B cell (primary cell): ENCODE measurements around the gene C9orf78.

Source experiments
- EZH2 ChIP-seq: IDR thresholded peaks from 2 replicates; pipeline ENCODE4 v1.6.1; 2012; ENCODE audit warnings: borderline replicate concordance, low read depth, mild to moderate bottlenecking, moderate library complexity, low read length; ENCODE audit not compliant: insufficient read depth, poor library complexity, severe bottlenecking
- TF ChIP-seq, protein P1 (sequence below): fragments of 200-600 bp; IDR thresholded peaks from one replicate; pipeline ENCODE4 v1.8.0; 2022; ENCODE audit warnings: antibody characterized with exemption, mild to moderate bottlenecking

- TF ChIP-seq, protein P1, sequence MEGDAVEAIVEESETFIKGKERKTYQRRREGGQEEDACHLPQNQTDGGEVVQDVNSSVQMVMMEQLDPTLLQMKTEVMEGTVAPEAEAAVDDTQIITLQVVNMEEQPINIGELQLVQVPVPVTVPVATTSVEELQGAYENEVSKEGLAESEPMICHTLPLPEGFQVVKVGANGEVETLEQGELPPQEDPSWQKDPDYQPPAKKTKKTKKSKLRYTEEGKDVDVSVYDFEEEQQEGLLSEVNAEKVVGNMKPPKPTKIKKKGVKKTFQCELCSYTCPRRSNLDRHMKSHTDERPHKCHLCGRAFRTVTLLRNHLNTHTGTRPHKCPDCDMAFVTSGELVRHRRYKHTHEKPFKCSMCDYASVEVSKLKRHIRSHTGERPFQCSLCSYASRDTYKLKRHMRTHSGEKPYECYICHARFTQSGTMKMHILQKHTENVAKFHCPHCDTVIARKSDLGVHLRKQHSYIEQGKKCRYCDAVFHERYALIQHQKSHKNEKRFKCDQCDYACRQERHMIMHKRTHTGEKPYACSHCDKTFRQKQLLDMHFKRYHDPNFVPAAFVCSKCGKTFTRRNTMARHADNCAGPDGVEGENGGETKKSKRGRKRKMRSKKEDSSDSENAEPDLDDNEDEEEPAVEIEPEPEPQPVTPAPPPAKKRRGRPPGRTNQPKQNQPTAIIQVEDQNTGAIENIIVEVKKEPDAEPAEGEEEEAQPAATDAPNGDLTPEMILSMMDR: no peak
- TF ChIP-seq EZH2: no peak
Measured at GRCh38 chr9:129875181-129875611, 40.1 kb upstream of the C9orf78 start.
